Measurements from ENCODE around the gene TAS2R41. TPM values are rescaled to one million over a fixed set of nuclear protein-coding genes. Genes with fewer than 3 reads are reported as not detected.
"Not testable (repeated sequence)": the region's sequence is repeated elsewhere in the genome, so short reads cannot be mapped to it uniquely, and the experiment has no call there.

TAS2R41 gene
- total RNA-seq, 1 donor from 2014 or later: not detected

- Histone ChIP-seq H3K36me3 (no peaks in the 10 kb centered on the region), H3K9me3 (no peaks in the 10 kb centered on the region), H3K4me1 (peaks cover 3% of the 10 kb centered on the region), H3K27ac (no peak overlapping the region), H3K4me3 (no peak overlapping the region), H3K27me3 (no peaks in the 10 kb centered on the region)
- DNase-seq (no peak), ATAC-seq (no peak)
- no peak for TF ChIP-seq CTCF (IDR thresholded peaks at IDR 0.05)
- intact Hi-C loops (cut with DNase I): no loop called here
These were observed 15.6 kb upstream of the TAS2R41 start for GRCh38 chr7:143462045-143462444.

- intact Hi-C loops (cut with DNase I): no loop called here
These were observed 14.1 kb upstream of the TAS2R41 start for GRCh38 chr7:143463556-143463955.

GRCh38 chr7:143463957-143464356 is 13.7 kb upstream of the TAS2R41 start:
- Histone ChIP-seq H3K27ac (no peak overlapping the region), H3K9me3 (no peaks in the 10 kb centered on the region), H3K27me3 (no peaks in the 10 kb centered on the region), H3K4me1 (peaks cover 3% of the 10 kb centered on the region), H3K4me3 (no peak overlapping the region), H3K36me3 (no peaks in the 10 kb centered on the region)
- intact Hi-C loops (cut with DNase I): no loop called here
- DNase-seq (no peak), ATAC-seq (no peak)
- no peak for TF ChIP-seq CTCF (IDR thresholded peaks at IDR 0.05)

More at GRCh38 chr7:143463556-143463955, 14.1 kb upstream of the TAS2R41 start:
- H3K27ac ChIP-seq: no peak overlapping the region
- H3K4me3 ChIP-seq: no peak overlapping the region
- no peak for DNase-seq
- peak; percentile 40 for ATAC-seq
- peaks cover 3% of the 10 kb centered on the region for H3K4me1 ChIP-seq
- no peaks in the 10 kb centered on the region for H3K27me3 ChIP-seq
- no peak for TF ChIP-seq CTCF (IDR thresholded peaks at IDR 0.05)
- no peaks in the 10 kb centered on the region for H3K9me3 ChIP-seq
- no peaks in the 10 kb centered on the region for H3K36me3 ChIP-seq

GRCh38 chr7:143467724-143468123 is 9.9 kb upstream of the TAS2R41 start:
- no peak for TF ChIP-seq CTCF (IDR thresholded peaks at IDR 0.05)
- no peak overlapping the region for H3K27ac ChIP-seq
- no peak for DNase-seq
- no peaks in the 10 kb centered on the region for H3K9me3 ChIP-seq
- no peaks in the 10 kb centered on the region for H3K27me3 ChIP-seq
- intact Hi-C loops (cut with DNase I): no loop called here
- ATAC-seq: no peak
- H3K4me3 ChIP-seq: no peak overlapping the region
- peaks cover 3% of the 10 kb centered on the region for H3K4me1 ChIP-seq
- no peaks in the 10 kb centered on the region for H3K36me3 ChIP-seq

- DNase-seq; H3K4me3 ChIP-seq; H3K9me3 ChIP-seq; ATAC-seq; H3K27ac ChIP-seq; H3K4me1 ChIP-seq; H3K27me3 ChIP-seq; intact Hi-C loops (cut with DNase I); H3K36me3 ChIP-seq: not testable (repeated sequence)
These were observed 5.5 kb upstream of the TAS2R41 start for GRCh38 chr7:143472071-143472689.

- peak overlapping the region; percentile 26 for H3K27ac ChIP-seq
These were observed 1.5 kb downstream of the TAS2R41 start for GRCh38 chr7:143479055-143479766.

More at GRCh38 chr7:143479055-143479766, 1.5 kb downstream of the TAS2R41 start:
- H3K4me1 ChIP-seq: no peaks in the 10 kb centered on the region
- no peaks in the 10 kb centered on the region for H3K9me3 ChIP-seq
- no peaks in the 10 kb centered on the region for H3K36me3 ChIP-seq
- ATAC-seq: no peak
- H3K4me3 ChIP-seq: no peak overlapping the region
- no peaks in the 10 kb centered on the region for H3K27me3 ChIP-seq
- DNase-seq: no peak
- no peak for TF ChIP-seq CTCF (IDR thresholded peaks at IDR 0.05)
- intact Hi-C loops (cut with DNase I): no loop called here
